HL-60 (cell line): ENCODE results near the gene NGFR.

Source experiments
- DNase-seq, 2 experiments: peaks; one replicate each; pipeline ENCODE4 v3.0.0-alpha.2; 2010 to 2020; ENCODE audit warnings: low read depth in 1 of 2, low spot score in 1 of 2
- H3K27ac ChIP-seq: fragments of 250-450 bp; sonication (Bioruptor Pico); replicated peaks from 2 replicates; pipeline ENCODE4 v1.5.1; 2020; ENCODE audit warnings: mild to moderate bottlenecking, moderate library complexity
- H3K27me3 ChIP-seq: fragments of 250-450 bp; sonication (Bioruptor Pico); 2 replicates; pipeline ENCODE4 v1.5.1; 2021; ENCODE audit warnings: mild to moderate bottlenecking, moderate library complexity; ENCODE audit not compliant: insufficient read depth, poor library complexity, severe bottlenecking
- H3K4me3 ChIP-seq: replicated peaks from 2 replicates; pipeline ENCODE4 v1.5.1; 2011; ENCODE audit warnings: mild to moderate bottlenecking, control low read depth, low read length; ENCODE audit not compliant: insufficient read depth
- GABPA ChIP-seq: IDR thresholded peaks from 2 replicates; pipeline ENCODE4 v1.6.1; 2012; ENCODE audit warnings: low read depth
- POLR2AphosphoS5 ChIP-seq: IDR thresholded peaks from 2 replicates; pipeline ENCODE4 v1.6.1; 2012; ENCODE audit warnings: low read depth
- SPI1 ChIP-seq: IDR thresholded peaks from 2 replicates; pipeline ENCODE4 v1.6.1; 2012; ENCODE audit warnings: low read depth, mild to moderate bottlenecking, borderline replicate concordance
- TF ChIP-seq, protein P1 (sequence below): IDR thresholded peaks from 2 replicates; pipeline ENCODE4 v1.6.1; 2012; ENCODE audit warnings: low read depth; ENCODE audit not compliant: insufficient replicate concordance
- TF ChIP-seq, protein P2 (sequence below): IDR thresholded peaks from one replicate; pipeline ENCODE4 v1.5.1; 2011; ENCODE audit warnings: low read length, control low read depth, inconsistent platforms; ENCODE audit not compliant: insufficient read depth

The NGFR gene

DNA sequence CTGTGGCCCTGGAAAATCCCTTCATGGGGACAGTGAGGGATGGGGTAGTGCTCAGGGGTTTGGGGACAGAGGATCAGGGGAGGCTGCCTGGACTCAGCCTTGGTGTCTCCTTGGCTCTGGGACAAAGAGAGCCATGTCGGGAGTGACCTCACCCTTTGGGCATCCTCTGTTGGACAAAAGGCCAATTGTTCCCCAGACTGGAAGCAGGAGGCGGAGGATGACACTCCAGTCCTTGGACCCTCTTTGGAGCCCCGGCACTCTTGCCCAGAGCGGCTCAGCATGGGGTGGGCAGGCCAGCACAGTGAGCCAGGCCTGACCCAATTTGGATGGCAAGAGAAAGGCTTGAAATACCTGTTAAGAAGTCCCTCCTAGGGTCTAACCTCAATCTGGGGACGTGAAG is 41.0 kb upstream of the NGFR start:
- Histone ChIP-seq H3K27me3 (peaks cover 11% of the 10 kb centered on the region), H3K27ac (no peak overlapping the region), H3K4me3 (no peak overlapping the region)
- TF ChIP-seq GABPA: no peak
- TF ChIP-seq POLR2AphosphoS5: no peak
- no peak for DNase-seq

DNA sequence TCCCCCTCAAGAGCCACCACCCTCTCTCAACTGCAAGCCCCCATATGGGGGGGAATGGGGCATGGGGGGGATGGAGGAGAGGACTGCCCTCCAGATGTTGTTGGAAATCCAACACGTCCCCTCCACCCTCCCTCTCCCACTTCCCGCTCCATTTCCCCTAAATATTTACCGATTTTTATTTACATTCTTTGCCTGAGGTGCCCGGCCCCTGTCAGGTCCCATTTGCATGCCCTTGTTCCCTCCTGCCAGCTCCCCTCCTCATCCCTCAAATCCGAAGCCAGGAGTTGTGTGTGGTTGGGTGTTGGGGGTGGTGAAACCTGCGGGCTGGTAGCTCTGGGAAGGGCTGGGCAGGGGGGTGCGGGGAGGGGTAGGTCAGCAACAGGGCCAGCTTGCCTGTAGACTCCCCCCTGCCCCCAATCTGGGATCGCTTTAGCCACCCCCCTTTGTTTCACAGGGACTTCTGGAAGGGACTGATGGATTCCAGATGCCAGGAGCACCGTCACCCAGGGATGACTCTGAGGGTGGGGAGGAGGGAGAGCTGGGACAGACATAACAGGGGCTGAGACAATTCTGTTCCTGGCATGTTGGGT is 39.7 kb upstream of the NGFR start:
- Histone ChIP-seq H3K27ac (no peak overlapping the region), H3K4me3 (no peak overlapping the region), H3K27me3 (peaks cover 17% of the 10 kb centered on the region)
- DNase-seq: no peak
- TF ChIP-seq, protein P1, sequence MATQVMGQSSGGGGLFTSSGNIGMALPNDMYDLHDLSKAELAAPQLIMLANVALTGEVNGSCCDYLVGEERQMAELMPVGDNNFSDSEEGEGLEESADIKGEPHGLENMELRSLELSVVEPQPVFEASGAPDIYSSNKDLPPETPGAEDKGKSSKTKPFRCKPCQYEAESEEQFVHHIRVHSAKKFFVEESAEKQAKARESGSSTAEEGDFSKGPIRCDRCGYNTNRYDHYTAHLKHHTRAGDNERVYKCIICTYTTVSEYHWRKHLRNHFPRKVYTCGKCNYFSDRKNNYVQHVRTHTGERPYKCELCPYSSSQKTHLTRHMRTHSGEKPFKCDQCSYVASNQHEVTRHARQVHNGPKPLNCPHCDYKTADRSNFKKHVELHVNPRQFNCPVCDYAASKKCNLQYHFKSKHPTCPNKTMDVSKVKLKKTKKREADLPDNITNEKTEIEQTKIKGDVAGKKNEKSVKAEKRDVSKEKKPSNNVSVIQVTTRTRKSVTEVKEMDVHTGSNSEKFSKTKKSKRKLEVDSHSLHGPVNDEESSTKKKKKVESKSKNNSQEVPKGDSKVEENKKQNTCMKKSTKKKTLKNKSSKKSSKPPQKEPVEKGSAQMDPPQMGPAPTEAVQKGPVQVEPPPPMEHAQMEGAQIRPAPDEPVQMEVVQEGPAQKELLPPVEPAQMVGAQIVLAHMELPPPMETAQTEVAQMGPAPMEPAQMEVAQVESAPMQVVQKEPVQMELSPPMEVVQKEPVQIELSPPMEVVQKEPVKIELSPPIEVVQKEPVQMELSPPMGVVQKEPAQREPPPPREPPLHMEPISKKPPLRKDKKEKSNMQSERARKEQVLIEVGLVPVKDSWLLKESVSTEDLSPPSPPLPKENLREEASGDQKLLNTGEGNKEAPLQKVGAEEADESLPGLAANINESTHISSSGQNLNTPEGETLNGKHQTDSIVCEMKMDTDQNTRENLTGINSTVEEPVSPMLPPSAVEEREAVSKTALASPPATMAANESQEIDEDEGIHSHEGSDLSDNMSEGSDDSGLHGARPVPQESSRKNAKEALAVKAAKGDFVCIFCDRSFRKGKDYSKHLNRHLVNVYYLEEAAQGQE: no peak
- TF ChIP-seq SPI1 (no peak), GABPA (no peak), POLR2AphosphoS5 (no peak)
- TF ChIP-seq, protein P2, sequence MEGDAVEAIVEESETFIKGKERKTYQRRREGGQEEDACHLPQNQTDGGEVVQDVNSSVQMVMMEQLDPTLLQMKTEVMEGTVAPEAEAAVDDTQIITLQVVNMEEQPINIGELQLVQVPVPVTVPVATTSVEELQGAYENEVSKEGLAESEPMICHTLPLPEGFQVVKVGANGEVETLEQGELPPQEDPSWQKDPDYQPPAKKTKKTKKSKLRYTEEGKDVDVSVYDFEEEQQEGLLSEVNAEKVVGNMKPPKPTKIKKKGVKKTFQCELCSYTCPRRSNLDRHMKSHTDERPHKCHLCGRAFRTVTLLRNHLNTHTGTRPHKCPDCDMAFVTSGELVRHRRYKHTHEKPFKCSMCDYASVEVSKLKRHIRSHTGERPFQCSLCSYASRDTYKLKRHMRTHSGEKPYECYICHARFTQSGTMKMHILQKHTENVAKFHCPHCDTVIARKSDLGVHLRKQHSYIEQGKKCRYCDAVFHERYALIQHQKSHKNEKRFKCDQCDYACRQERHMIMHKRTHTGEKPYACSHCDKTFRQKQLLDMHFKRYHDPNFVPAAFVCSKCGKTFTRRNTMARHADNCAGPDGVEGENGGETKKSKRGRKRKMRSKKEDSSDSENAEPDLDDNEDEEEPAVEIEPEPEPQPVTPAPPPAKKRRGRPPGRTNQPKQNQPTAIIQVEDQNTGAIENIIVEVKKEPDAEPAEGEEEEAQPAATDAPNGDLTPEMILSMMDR: no peak

DNA sequence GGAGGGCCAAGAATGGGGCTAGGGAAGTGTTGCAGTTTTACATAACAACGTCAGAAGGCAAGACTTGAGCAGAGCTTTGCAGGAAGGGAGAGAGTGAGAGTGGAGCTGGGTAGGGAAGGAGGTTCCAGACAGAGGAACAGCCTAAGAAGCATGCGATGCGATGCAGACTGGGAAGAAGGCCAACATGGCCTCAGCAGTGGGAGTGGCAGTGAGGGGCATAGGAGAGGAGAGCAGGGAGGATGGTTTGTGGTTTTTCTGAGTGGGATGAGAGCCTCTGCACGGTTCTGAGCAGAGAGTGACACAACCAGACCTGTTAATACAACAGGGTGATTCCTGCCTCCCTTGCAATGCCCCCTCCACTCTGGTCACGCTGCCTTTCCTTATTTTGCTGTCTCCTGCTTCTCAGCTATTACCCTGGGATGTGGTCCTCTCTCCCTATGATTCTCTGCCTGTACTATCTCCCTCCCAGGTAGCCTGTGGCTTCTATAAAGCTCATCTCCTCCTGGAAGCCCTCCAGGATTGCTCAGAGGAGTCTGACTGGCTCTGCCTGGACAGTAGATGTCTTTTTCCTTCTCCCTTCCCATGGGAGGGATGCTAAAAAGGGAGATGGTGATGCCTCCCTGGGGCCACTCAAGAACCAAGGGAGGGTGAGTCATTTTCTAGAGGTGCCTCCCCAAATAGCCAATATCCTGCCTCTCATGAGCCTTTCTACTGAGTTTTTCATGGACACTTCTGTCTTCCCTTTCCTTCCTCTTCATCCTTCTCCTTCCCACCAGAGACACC is 38.7 kb upstream of the NGFR start:
- Histone ChIP-seq H3K27me3 (peaks cover 18% of the 10 kb centered on the region), H3K27ac (no peak overlapping the region), H3K4me3 (no peak overlapping the region)
- TF ChIP-seq POLR2AphosphoS5 (no peak), SPI1 (no peak), GABPA (no peak)
- no peak for DNase-seq

DNA sequence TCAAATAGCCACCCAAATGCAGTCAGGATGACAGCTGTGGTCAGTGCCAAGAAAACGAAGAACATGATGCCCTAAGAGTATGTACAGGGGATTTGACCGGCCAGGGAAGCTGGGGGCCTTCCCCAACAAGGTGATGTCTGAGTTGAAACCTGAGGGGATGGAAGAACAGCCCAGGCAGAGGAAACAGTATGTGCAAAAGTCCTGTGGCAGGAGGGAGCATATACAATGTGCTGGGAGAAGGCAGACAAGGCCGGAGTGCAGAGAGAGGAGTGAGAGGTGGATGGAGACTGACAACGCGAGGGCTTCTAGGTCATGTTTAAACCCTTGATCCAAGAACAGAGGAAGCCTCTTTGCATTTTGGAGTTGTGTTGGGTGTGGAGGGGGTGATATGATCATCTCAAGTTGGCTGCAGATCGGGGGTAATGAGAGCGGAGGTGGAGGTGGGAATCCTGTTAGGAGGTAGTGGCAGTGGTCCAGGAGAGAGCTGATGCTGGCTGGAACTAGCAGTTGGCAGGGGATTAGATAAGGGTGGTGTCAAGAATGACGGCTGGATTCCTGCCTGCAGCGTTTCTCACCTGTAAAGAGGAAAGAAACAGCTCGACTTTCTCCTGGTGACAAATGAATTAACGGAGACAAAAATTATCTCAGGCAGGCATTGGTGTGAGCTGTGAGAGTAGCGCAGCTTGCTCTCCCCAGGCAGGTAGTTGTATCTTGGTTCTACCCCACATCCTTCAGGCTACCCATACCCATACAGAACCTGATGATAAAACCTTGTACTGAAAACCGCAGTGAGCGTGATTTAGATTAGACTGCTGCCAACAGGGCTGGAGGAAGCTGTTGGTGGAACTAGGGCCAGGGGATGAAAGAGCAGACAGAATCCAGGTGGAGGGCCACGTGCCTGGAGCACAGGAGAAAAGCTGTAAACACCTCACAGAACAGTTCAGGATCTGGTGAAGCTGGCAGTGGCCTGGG is 37.2 kb upstream of the NGFR start:
- no peak for TF ChIP-seq SPI1
- no peak for TF ChIP-seq POLR2AphosphoS5
- TF ChIP-seq GABPA: no peak
- TF ChIP-seq, protein P2: no peak
- peaks cover 26% of the 10 kb centered on the region for H3K27me3 ChIP-seq
- DNase-seq: no peak
- H3K27ac ChIP-seq: no peak overlapping the region
- no peak overlapping the region for H3K4me3 ChIP-seq

DNA sequence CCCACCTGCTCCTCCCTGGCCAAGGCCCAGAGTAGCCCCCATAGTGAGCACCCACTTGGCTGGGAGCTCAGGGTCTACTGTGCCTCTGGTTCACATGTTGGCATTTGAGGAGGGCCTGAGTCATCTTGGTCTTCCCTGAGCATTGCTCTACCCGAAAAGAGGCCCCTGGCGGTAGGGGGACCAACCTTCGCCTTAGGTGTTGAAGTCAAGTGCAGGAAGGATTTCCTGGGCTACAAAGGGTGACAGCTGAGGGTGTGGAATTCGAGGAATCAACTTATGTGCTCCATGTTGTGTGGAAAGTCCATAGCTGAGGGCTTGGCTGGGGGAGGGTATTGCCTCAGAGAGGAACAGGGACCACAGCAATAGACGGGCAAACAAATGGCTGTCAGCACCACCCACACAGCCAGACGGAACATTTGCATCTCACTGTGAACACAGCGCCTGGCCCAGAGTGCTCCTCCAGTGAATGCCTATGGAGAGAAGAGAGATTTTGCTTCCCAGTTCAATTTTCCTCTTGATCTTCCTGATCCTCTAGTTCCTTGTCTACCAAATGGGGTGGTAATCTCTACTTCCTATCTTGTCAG is 35.6 kb upstream of the NGFR start:
- Histone ChIP-seq H3K4me3 (no peak overlapping the region), H3K27me3 (peaks cover 28% of the 10 kb centered on the region), H3K27ac (no peak overlapping the region)
- TF ChIP-seq, protein P1: no peak
- TF ChIP-seq POLR2AphosphoS5 (no peak), SPI1 (no peak), GABPA (no peak)
- TF ChIP-seq, protein P2: no peak
- no peak for DNase-seq
